ENCODE results near the gene CNTN1.

CNTN1 gene

DNA sequence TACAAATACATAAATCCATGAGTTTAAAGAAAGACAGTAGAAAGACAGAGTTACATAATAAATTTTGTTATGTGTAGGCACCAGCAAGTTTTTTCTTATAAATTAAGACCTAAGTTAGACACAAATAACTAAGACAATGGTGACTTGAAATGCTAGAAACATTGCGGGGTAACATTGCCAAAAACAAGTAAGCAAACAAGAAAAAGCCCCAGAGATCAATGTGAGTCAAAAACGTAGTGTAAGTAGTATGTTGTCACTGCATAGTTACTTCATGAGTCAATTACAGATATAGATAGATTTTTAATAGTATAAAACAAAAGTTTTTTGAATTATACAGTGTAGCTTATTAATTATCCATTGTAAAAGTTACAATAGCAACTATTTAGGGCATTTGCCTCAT lies 83.4 kb downstream of the CNTN1 start:
- DNase-seq, result no peak

DNA sequence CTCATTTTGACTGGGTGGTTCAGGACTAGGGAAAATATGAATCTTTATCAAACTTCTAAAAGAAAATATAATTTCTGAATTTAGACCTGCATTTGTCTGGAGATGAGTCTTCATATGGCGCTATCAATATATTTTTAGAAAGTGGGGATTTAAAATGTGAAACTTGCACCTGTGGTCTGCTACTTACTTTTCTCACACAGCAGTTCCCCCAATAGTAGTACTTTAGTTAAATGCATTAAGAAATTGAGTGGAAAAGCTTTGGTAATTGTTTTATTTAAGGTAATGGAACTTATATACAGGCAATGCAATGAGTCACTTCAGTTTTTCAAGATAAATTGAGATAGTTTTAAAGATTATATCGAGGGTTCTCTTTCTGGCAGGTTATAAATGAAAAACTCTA lies 91.9 kb downstream of the CNTN1 start:
- no peak for DNase-seq

- DNase-seq, result no peak
Measured at GRCh38 chr12:40788276-40788675, 96.0 kb downstream of the CNTN1 start.

DNA sequence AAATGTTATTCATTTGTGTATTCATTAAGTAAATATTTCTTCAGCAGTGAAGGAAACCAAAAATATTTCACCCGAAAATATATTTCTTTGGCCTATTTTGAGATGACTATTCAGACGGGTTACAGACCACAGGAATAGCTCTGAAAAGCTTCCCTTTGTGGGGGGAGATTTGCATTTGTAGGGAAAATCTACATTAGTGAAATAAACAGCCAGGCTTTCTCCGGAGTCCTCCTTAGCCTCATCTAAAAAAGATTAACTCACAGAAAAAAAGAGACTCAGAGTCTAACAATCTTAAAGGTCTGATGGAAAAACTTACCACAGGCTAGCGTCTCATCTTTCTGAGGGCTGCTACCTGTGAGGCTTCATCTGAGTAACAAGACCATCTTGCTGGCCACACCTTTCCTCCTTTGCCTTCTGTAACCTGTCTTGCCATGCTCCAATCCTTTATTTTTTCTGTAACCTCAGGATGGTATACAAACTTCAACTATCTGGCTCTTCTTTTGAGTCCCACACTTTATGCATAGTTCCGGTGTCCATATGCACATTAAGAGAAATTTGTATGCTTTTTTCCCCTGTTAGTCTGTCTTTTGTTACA lies 100.7 kb downstream of the CNTN1 start:
- DNase-seq, result no peak

GRCh38 chr12:40793471-40793870 lies 101.2 kb downstream of the CNTN1 start:
- no peak for DNase-seq

- DNase-seq, result no peak
Measured at GRCh38 chr12:40794087-40794486, 101.8 kb downstream of the CNTN1 start.

DNA sequence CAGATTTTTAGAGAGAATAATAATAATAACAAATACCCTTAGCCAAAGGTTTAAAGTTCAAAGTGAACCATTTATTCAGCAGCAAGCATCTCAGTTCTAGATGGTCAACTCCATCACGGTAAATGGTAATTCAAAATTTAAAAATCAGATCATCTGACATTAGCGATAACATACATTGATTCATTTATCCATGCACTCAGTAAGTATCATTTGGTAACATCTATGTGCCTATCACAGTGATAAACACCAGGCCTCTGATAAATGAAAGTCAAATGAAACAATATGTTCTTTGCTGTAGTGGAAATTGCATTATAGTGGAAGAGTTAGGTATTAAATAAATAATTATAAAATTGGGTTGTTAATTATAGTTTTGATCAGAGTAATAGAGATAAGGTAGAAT lies 108.8 kb downstream of the CNTN1 start:
- DNase-seq, result no peak

GRCh38 chr12:40801861-40802260 lies 109.6 kb downstream of the CNTN1 start:
- DNase-seq, result no peak

GRCh38 chr12:40802656-40803055 lies 110.4 kb downstream of the CNTN1 start:
- no peak for DNase-seq

DNA sequence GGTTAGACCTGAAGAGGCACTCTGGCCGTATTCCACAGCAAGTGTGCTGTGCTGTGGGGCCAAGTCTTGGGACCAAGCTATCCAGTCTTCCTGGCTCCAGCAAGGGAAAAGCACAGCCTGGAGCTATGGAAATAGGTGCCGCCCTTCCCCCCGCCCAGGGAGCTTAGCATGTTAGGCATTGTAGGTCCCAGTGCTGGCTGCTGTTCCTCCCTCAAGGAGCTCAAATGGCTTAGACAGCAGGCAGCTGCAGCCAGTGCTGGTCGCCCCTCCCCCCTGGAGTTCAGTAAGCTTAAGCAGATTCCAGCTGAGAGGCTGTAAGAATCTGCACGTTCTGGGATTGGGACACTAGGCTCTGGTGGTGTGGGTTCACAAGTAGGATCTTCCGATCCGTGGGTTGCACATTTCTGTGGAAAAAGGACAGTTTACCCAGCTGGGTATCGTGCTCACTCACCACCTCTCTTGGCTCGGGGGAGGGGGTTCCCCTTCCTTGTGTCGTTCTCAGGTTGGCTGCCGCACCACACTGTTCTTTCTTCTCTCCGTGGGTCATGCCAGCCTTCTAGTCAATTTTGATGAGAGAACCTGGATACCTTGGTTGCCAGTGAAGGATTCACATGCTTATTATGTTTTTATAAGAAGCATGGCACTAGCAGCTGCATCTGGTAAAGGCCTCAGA lies 127.3 kb downstream of the CNTN1 start:
- DNase-seq, result no peak

DNA sequence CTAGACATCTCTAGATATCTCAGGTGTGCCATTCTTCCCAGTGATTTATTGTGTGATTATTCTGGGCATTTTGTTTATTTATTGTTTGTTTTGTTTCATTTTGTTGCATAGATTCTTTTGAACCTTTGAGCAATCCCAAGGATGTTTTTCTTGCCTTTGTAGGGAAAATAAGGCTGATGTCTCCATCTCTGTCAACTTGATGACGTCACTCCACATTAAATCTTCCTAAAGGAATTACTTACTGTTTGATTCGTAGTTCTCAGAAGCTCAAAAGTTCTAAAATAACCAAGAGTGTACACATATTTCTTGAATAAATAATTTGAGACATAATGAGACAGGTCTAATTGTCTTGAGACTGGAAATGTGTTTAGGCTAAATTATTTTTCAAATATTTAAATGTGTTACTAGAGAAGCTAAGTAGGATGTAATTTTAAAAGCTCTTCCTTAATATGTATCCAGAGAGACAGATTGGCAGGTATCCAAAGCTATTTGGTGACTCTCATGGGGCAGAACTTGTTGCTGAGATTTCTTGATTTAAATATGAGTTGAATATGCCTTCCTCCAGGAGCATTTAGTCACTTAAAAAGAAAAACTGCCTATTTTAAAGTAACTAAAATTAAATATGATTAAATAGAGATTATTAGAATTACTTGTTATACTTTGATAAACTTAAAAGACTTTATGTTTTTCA lies 128.7 kb downstream of the CNTN1 start:
- DNase-seq, result peak; percentile 12

- DNase-seq, result no peak
Measured at GRCh38 chr12:40825156-40825555, 132.9 kb downstream of the CNTN1 start.

GRCh38 chr12:40827683-40828592 lies 135.7 kb downstream of the CNTN1 start:
- no peak for DNase-seq

DNA sequence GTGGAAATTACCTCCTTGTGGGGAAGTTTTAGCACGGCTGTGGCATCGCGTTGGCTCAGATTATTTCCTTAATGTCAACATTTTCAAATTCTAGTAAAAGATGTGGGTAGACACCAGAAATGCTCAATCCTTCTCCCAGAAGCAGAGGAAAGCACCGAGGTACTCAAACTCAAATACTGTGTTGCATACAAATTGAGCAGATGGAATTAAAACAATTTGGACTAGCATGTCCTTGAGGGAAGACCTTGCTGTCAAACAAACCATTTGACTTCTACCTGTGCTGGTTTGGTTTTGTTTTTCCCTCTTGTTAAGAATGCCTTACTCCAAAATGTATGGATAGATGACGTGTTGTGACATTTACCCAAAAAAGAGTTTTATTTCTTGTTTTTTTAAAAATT lies 136.4 kb downstream of the CNTN1 start:
- DNase-seq, result no peak

- no peak for DNase-seq
Measured at GRCh38 chr12:40829738-40830144, 137.5 kb downstream of the CNTN1 start.

- DNase-seq, result no peak
Measured at GRCh38 chr12:40831916-40832315, 139.7 kb downstream of the CNTN1 start.

DNA sequence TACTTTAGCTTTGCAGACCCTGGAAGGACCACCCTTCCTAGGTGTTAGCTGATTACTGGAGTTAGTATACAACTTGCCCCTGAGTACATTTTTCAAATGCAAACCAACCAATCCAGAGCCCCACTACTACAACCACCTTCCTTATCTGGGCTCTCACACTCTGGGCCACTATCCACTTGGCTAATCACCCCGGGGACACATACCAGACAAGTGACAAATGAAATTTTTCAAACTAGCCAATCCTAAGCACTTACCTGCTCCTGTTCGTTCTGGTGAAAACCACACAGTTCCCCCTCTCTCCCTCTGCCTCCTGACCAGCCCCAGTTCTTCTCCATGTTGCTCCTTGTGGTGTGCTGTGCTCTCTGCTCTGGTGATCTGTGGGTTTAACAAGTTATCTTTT lies 140.4 kb downstream of the CNTN1 start:
- no peak for DNase-seq

DNA sequence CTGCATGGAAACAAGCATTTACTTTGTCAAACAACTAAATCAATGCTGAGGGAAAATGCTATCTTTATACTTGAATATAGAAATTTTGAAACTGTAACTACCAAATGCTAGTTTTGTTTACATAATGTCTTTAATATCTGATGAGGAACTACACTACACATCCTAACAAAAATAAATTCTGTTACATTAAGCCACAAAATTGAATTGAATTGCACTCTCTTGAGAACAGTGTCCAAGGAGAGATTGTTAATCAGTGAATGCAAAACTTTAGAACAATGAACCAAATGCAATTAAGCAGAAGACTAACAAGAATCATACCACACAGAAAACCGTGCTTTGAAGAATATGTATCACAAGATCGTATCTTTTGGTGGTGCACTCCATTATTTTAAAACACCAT lies 141.6 kb downstream of the CNTN1 start:
- no peak for DNase-seq

GRCh38 chr12:40834321-40834720 lies 142.1 kb downstream of the CNTN1 start:
- DNase-seq, result no peak

- DNase-seq, result no peak
Measured at GRCh38 chr12:40837891-40838429, 145.7 kb downstream of the CNTN1 start.

GRCh38 chr12:40843495-40843894 lies 151.3 kb downstream of the CNTN1 start:
- no peak for DNase-seq

GRCh38 chr12:40853221-40853620 lies 161.0 kb downstream of the CNTN1 start:
- DNase-seq, result no peak

DNA sequence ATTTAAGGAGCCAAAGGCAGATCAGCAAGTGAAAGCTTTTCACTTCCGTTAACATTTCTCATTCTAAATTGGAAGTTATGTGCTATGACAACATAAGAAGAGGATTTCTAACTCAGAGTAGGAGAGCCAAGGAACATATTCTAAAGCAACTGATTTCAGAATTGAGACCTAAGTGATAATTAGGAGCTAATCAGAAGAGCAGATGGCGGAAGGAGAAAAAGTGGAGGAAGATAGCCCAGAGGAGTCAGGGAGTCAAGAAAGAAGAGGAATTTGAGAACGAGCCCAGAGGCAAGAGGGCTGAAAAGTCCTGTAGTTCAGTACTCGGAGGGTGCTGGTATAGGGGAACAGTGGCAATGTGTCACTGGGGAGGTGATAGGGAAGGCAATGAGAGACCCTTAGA lies 162.4 kb downstream of the CNTN1 start:
- no peak for DNase-seq

Data from COR-L47 (cell line).